GM23338 (cell line): ENCODE measurements around the gene LAMC3. TPM values are rescaled to one million over a fixed set of nuclear protein-coding genes. Genes with fewer than 3 reads are reported as not detected.

Source experiments
- ATAC-seq: fragments of 200-7000 bp; cut with Tn5 transposase; 3 replicates; pipeline ENCODE4 v1.9.1; 2020
- DNase-seq: peaks from one replicate; pipeline ENCODE4 v3.0.0-alpha.2; 2015; ENCODE audit warnings: low spot score
- H2AFZ ChIP-seq: fragments of 200-600 bp; sonication (generic); 2 replicates; pipeline ENCODE4 v1.8.0; 2016; ENCODE audit warnings: antibody characterized with exemption, mild to moderate bottlenecking, moderate library complexity
- H3F3A ChIP-seq: fragments of 200-600 bp; sonication (generic); replicated peaks from 2 replicates; pipeline ENCODE4 v1.8.0; 2017; ENCODE audit warnings: antibody characterized with exemption, mixed run types, low read depth
- H3K27ac ChIP-seq: fragments of 200-600 bp; sonication (generic); 2 replicates; pipeline ENCODE4 v1.6.1; 2016; ENCODE audit warnings: low read depth
- H3K27me3 ChIP-seq: fragments of 200-600 bp; sonication (generic); 2 replicates; pipeline ENCODE4 v1.8.0; 2016; ENCODE audit warnings: mild to moderate bottlenecking, mixed run types, moderate library complexity; ENCODE audit not compliant: insufficient read depth
- H3K36me3 ChIP-seq: fragments of 200-600 bp; sonication (generic); 2 replicates; pipeline ENCODE4 v1.8.0; 2016; ENCODE audit warnings: mild to moderate bottlenecking; ENCODE audit not compliant: insufficient read depth
- H3K4me1 ChIP-seq: fragments of 200-600 bp; sonication (generic); 2 replicates; pipeline ENCODE4 v1.8.0; 2016; ENCODE audit warnings: mild to moderate bottlenecking, moderate library complexity; ENCODE audit not compliant: insufficient read depth
- H3K4me2 ChIP-seq: fragments of 200-600 bp; sonication (generic); 2 replicates; pipeline ENCODE4 v1.7.1; 2017; ENCODE audit warnings: mixed run types
- H3K4me3 ChIP-seq: fragments of 200-600 bp; sonication (generic); 2 replicates; pipeline ENCODE4 v1.6.1; 2016; ENCODE audit warnings: mixed run types
- H3K79me2 ChIP-seq: fragments of 200-600 bp; sonication (generic); replicated peaks from 2 replicates; pipeline ENCODE4 v1.8.0; 2017; ENCODE audit warnings: mild to moderate bottlenecking; ENCODE audit not compliant: insufficient read depth
- H3K9me2 ChIP-seq: fragments of 200-600 bp; sonication (generic); 2 replicates; pipeline ENCODE4 v1.8.0; 2017; ENCODE audit not compliant: insufficient read depth
- H4K20me1 ChIP-seq: fragments of 200-600 bp; sonication (generic); replicated peaks from 2 replicates; pipeline ENCODE4 v1.8.0; 2017; ENCODE audit warnings: mild to moderate bottlenecking; ENCODE audit not compliant: insufficient read depth
- H3K27ac Mint-ChIP-seq: 2 replicates; pipeline ENCODE4 v1.8.0; 2020; ENCODE audit warnings: inconsistent platforms, mild to moderate bottlenecking, moderate library complexity, mixed read lengths
- H3K27me3 Mint-ChIP-seq: 3 replicates; pipeline ENCODE4 v1.8.0; 2022; ENCODE audit warnings: low read depth, mild to moderate bottlenecking, moderate library complexity, mixed read lengths, inconsistent platforms; ENCODE audit not compliant: insufficient read depth, poor library complexity
- H3K36me3 Mint-ChIP-seq: 3 replicates; pipeline ENCODE4 v1.8.0; 2021; ENCODE audit warnings: low read depth, mild to moderate bottlenecking, inconsistent platforms, moderate library complexity, mixed read lengths
- H3K4me1 Mint-ChIP-seq: 3 replicates; pipeline ENCODE4 v1.8.0; 2020; ENCODE audit warnings: mild to moderate bottlenecking, inconsistent platforms, mixed read lengths
- H3K4me3 Mint-ChIP-seq: 3 replicates; pipeline ENCODE4 v1.8.0; 2021; ENCODE audit warnings: moderate library complexity, mild to moderate bottlenecking, inconsistent platforms, mixed read lengths
- H3K9me3 Mint-ChIP-seq: 3 replicates; pipeline ENCODE4 v1.8.0; 2020; ENCODE audit warnings: moderate library complexity, mild to moderate bottlenecking, inconsistent platforms, mixed read lengths
- CREB1 ChIP-seq: fragments of 250-450 bp; sonication (Bioruptor Pico); IDR thresholded peaks from 2 replicates; pipeline ENCODE4 v1.5.0; 2020; ENCODE audit warnings: low read depth, mild to moderate bottlenecking, moderate library complexity
- EZH2 ChIP-seq: fragments of 200-600 bp; sonication (generic); IDR thresholded peaks from one replicate; pipeline ENCODE4 v1.8.0; 2017; ENCODE audit warnings: antibody characterized with exemption, mild to moderate bottlenecking, low read depth; ENCODE audit not compliant: unreplicated experiment
- EZH2phosphoT487 ChIP-seq: fragments of 200-600 bp; sonication (generic); IDR thresholded peaks from one replicate; pipeline ENCODE4 v1.8.1; 2018; ENCODE audit warnings: antibody characterized with exemption; ENCODE audit not compliant: unreplicated experiment
- JUNB ChIP-seq: IDR thresholded peaks from one replicate; pipeline ENCODE4 v1.6.1; 2016; ENCODE audit warnings: antibody characterized with exemption; ENCODE audit not compliant: unreplicated experiment
- NANOG ChIP-seq: IDR thresholded peaks from 2 replicates; pipeline ENCODE4 v1.6.1; 2016; ENCODE audit warnings: antibody characterized with exemption, borderline replicate concordance
- POLR2AphosphoS5 ChIP-seq: IDR thresholded peaks from 2 replicates; pipeline ENCODE4 v1.6.1; 2016; ENCODE audit warnings: antibody characterized with exemption, low read depth
- STAT1 ChIP-seq: IDR thresholded peaks from one replicate; pipeline ENCODE4 v1.6.1; 2016; ENCODE audit warnings: antibody characterized with exemption; ENCODE audit not compliant: unreplicated experiment
- ZNF114 ChIP-seq: fragments of 250-450 bp; sonication (Bioruptor Pico); IDR thresholded peaks from 2 replicates; pipeline ENCODE4 v1.5.0; 2020; ENCODE audit warnings: mild to moderate bottlenecking, moderate library complexity
- ZNF331 ChIP-seq: fragments of 250-450 bp; sonication (Bioruptor Pico); IDR thresholded peaks from 2 replicates; pipeline ENCODE4 v1.5.0; 2020; ENCODE audit warnings: low read depth, mild to moderate bottlenecking, moderate library complexity
- polyA plus RNA-seq: library from polyadenylated mRNA; unstranded; fragments of >200 nt; fragmentation: Nextera tagmentation; extraction: Ambion mirVana; gene quantifications from 2 replicates; pipeline ENCODE4 v1.2.1, GENCODE V29; 2016
- total RNA-seq: library from RNA; depleted of rRNA; stranded (reverse); fragments of >200 nt; shearing (Covaris generic); gene quantifications from 2 replicates; pipeline ENCODE4 v1.2.3, GENCODE V29; 2014
- TF ChIP-seq, protein P1 (sequence below): fragments of 250-450 bp; sonication (Bioruptor Pico); IDR thresholded peaks from 2 replicates; pipeline ENCODE4 v1.5.0; 2020; ENCODE audit warnings: mild to moderate bottlenecking, moderate library complexity
- TF ChIP-seq, protein P2 (sequence below), 2 experiments: fragments of 200-600 bp in 1 of 2; sonication (generic) in 1 of 2; conservative IDR thresholded peaks; 2 replicates each; pipeline versions ENCODE4 v1.5.1 to v1.6.1; 2016 to 2017; ENCODE audit warnings: antibody characterized with exemption in 2 of 2, low read depth in 2 of 2, mild to moderate bottlenecking in 2 of 2, moderate library complexity in 1 of 2
- TF ChIP-seq, protein P3 (sequence below): IDR thresholded peaks from 2 replicates; pipeline ENCODE4 v1.6.1; 2016; ENCODE audit warnings: antibody characterized with exemption
- TF ChIP-seq, protein P4 (sequence below): IDR thresholded peaks from one replicate; pipeline ENCODE4 v1.6.1; 2018; ENCODE audit warnings: antibody characterized with exemption; ENCODE audit not compliant: unreplicated experiment

Gene LAMC3
- total and polyA plus RNA-seq, 2 experiments from 2014 or later: 9.0 to 27.4 TPM

DNA sequence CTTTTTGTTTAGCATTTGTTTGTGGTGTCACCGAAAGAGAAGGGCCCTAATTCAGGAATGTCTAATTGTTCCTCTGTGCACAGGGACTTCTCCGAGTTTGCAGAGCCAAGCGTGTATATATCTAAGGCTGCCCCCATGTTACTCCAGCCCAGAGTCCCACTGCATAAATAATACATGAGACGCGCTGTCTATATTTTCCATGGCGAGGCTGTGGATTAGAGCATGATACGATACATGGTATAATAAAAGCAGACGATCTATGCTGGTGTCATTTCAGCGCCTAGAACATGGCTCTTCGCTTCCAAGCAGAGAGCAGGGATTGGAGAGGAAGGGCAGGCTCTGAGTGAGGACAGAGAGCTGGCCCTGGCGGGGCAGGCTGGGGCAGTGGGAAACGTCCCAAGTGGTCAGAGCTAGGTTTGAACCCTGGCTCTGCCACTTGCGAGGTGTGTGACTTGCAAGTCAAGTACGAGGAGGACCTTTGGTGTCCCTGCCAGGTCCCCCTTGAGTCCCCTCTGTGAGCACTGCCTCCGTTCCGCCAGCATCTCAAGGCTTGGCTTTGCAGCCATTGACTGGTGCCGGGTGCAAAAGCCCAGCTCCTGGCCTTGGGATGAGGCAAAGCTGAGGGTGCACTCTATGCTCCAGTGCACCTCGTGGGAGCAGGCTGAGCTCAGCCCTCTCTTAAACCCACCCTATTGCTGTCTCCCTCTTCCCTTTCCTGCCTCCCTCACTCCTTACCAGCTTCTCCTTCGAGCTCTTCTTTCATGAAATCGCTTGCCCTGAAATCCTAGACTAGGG lies 29.2 kb upstream of the LAMC3 start:
- TF ChIP-seq ZNF114 (CRISPR knock-in tag): no peak
- TF ChIP-seq NANOG: no peak
- no peak for TF ChIP-seq CREB1
- TF ChIP-seq ZNF331: no peak
- TF ChIP-seq, protein P1, sequence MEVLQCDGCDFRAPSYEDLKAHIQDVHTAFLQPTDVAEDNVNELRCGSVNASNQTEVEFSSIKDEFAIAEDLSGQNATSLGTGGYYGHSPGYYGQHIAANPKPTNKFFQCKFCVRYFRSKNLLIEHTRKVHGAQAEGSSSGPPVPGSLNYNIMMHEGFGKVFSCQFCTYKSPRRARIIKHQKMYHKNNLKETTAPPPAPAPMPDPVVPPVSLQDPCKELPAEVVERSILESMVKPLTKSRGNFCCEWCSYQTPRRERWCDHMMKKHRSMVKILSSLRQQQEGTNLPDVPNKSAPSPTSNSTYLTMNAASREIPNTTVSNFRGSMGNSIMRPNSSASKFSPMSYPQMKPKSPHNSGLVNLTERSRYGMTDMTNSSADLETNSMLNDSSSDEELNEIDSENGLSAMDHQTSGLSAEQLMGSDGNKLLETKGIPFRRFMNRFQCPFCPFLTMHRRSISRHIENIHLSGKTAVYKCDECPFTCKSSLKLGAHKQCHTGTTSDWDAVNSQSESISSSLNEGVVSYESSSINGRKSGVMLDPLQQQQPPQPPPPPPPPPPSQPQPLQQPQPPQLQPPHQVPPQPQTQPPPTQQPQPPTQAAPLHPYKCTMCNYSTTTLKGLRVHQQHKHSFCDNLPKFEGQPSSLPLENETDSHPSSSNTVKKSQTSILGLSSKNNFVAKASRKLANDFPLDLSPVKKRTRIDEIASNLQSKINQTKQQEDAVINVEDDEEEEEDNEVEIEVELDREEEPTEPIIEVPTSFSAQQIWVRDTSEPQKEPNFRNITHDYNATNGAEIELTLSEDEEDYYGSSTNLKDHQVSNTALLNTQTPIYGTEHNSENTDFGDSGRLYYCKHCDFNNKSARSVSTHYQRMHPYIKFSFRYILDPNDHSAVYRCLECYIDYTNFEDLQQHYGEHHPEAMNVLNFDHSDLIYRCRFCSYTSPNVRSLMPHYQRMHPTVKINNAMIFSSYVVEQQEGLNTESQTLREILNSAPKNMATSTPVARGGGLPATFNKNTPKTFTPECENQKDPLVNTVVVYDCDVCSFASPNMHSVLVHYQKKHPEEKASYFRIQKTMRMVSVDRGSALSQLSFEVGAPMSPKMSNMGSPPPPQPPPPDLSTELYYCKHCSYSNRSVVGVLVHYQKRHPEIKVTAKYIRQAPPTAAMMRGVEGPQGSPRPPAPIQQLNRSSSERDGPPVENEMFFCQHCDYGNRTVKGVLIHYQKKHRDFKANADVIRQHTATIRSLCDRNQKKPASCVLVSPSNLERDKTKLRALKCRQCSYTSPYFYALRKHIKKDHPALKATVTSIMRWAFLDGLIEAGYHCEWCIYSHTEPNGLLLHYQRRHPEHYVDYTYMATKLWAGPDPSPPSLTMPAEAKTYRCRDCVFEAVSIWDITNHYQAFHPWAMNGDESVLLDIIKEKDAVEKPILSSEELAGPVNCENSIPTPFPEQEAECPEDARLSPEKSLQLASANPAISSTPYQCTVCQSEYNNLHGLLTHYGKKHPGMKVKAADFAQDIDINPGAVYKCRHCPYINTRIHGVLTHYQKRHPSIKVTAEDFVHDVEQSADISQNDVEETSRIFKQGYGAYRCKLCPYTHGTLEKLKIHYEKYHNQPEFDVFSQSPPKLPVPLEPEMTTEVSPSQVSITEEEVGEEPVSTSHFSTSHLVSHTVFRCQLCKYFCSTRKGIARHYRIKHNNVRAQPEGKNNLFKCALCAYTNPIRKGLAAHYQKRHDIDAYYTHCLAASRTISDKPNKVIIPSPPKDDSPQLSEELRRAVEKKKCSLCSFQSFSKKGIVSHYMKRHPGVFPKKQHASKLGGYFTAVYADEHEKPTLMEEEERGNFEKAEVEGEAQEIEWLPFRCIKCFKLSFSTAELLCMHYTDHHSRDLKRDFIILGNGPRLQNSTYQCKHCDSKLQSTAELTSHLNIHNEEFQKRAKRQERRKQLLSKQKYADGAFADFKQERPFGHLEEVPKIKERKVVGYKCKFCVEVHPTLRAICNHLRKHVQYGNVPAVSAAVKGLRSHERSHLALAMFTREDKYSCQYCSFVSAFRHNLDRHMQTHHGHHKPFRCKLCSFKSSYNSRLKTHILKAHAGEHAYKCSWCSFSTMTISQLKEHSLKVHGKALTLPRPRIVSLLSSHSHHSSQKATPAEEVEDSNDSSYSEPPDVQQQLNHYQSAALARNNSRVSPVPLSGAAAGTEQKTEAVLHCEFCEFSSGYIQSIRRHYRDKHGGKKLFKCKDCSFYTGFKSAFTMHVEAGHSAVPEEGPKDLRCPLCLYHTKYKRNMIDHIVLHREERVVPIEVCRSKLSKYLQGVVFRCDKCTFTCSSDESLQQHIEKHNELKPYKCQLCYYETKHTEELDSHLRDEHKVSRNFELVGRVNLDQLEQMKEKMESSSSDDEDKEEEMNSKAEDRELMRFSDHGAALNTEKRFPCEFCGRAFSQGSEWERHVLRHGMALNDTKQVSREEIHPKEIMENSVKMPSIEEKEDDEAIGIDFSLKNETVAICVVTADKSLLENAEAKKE (CRISPR knock-in tag): no peak
- TF ChIP-seq, protein P2, sequence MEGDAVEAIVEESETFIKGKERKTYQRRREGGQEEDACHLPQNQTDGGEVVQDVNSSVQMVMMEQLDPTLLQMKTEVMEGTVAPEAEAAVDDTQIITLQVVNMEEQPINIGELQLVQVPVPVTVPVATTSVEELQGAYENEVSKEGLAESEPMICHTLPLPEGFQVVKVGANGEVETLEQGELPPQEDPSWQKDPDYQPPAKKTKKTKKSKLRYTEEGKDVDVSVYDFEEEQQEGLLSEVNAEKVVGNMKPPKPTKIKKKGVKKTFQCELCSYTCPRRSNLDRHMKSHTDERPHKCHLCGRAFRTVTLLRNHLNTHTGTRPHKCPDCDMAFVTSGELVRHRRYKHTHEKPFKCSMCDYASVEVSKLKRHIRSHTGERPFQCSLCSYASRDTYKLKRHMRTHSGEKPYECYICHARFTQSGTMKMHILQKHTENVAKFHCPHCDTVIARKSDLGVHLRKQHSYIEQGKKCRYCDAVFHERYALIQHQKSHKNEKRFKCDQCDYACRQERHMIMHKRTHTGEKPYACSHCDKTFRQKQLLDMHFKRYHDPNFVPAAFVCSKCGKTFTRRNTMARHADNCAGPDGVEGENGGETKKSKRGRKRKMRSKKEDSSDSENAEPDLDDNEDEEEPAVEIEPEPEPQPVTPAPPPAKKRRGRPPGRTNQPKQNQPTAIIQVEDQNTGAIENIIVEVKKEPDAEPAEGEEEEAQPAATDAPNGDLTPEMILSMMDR (conservative IDR thresholded peaks at IDR 0.05; ENCODE audit: low read depth in 2 of 2): no peak
- TF ChIP-seq, protein P3, sequence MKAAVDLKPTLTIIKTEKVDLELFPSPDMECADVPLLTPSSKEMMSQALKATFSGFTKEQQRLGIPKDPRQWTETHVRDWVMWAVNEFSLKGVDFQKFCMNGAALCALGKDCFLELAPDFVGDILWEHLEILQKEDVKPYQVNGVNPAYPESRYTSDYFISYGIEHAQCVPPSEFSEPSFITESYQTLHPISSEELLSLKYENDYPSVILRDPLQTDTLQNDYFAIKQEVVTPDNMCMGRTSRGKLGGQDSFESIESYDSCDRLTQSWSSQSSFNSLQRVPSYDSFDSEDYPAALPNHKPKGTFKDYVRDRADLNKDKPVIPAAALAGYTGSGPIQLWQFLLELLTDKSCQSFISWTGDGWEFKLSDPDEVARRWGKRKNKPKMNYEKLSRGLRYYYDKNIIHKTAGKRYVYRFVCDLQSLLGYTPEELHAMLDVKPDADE: no peak
- TF ChIP-seq JUNB: no peak
- no peak for TF ChIP-seq POLR2AphosphoS5
- TF ChIP-seq, protein P4, sequence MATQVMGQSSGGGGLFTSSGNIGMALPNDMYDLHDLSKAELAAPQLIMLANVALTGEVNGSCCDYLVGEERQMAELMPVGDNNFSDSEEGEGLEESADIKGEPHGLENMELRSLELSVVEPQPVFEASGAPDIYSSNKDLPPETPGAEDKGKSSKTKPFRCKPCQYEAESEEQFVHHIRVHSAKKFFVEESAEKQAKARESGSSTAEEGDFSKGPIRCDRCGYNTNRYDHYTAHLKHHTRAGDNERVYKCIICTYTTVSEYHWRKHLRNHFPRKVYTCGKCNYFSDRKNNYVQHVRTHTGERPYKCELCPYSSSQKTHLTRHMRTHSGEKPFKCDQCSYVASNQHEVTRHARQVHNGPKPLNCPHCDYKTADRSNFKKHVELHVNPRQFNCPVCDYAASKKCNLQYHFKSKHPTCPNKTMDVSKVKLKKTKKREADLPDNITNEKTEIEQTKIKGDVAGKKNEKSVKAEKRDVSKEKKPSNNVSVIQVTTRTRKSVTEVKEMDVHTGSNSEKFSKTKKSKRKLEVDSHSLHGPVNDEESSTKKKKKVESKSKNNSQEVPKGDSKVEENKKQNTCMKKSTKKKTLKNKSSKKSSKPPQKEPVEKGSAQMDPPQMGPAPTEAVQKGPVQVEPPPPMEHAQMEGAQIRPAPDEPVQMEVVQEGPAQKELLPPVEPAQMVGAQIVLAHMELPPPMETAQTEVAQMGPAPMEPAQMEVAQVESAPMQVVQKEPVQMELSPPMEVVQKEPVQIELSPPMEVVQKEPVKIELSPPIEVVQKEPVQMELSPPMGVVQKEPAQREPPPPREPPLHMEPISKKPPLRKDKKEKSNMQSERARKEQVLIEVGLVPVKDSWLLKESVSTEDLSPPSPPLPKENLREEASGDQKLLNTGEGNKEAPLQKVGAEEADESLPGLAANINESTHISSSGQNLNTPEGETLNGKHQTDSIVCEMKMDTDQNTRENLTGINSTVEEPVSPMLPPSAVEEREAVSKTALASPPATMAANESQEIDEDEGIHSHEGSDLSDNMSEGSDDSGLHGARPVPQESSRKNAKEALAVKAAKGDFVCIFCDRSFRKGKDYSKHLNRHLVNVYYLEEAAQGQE: no peak
- TF ChIP-seq STAT1: no peak
- TF ChIP-seq EZH2phosphoT487: no peak
- TF ChIP-seq EZH2: no peak
- H3K27me3 Mint-ChIP-seq: peaks cover 4% of the 10 kb centered on the region

More for the DNA sequence above, 29.2 kb upstream of the LAMC3 start:
- Histone ChIP-seq H3K9me2 (no peaks in the 10 kb centered on the region), H3K4me2 (no peak overlapping the region), H3K79me2 (no peaks in the 10 kb centered on the region), H3K27ac (no peak overlapping the region), H3K27me3 (no peaks in the 10 kb centered on the region), H2AFZ (no peak overlapping the region), H3F3A (no peaks in the 10 kb centered on the region), H3K4me1 (no peaks in the 10 kb centered on the region), H3K36me3 (no peaks in the 10 kb centered on the region), H3K4me3 (no peak overlapping the region), H4K20me1 (no peaks in the 10 kb centered on the region)
- Mint-ChIP-seq H3K4me1 (peaks cover 5% of the 10 kb centered on the region; the same call in 1 of the 3 replicates), H3K9me3 (no peaks in the 10 kb centered on the region), H3K4me3 (no peak overlapping the region), H3K36me3 (no peaks in the 10 kb centered on the region), H3K27ac (no peak overlapping the region)
- no peak for DNase-seq
- no peak for ATAC-seq
